Liver (tissue), 9 donors: ENCODE data around the gene LENG1. TPM values are rescaled to one million over a fixed set of nuclear protein-coding genes. Genes with fewer than 3 reads are reported as not detected.

Experiments used
- DNase-seq: peaks from one replicate; pipeline ENCODE4 v3.0.0-alpha.2; 2017; ENCODE audit warnings: low spot score
- H3K27ac ChIP-seq, 2 donors: one replicate each; pipeline ENCODE4 v1.7.0; 2013; ENCODE audit warnings: inconsistent platforms in 2 of 2, low read length in 2 of 2, control low read depth in 1 of 2, low read depth in 1 of 2, mild to moderate bottlenecking in 1 of 2
- H3K27me3 ChIP-seq, 4 donors: one replicate each; pipeline versions ENCODE4 v1.6.1 to v1.7.0; 2013; ENCODE audit warnings: low read length in 3 of 4, inconsistent platforms in 1 of 4, mild to moderate bottlenecking in 1 of 4, moderate library complexity in 1 of 4; ENCODE audit not compliant: control insufficient read depth in 4 of 4, insufficient read depth in 4 of 4
- H3K36me3 ChIP-seq, 4 donors: one replicate each; pipeline versions ENCODE4 v1.6.1 to v1.7.0; 2013; ENCODE audit warnings: low read length in 3 of 4, mild to moderate bottlenecking in 3 of 4, low read depth in 1 of 4, moderate library complexity in 1 of 4; ENCODE audit not compliant: control insufficient read depth in 4 of 4, insufficient read depth in 3 of 4
- H3K4me1 ChIP-seq, 4 donors: one replicate each; pipeline versions ENCODE4 v1.6.1 to v1.7.0; 2013; ENCODE audit warnings: low read length in 3 of 4, mild to moderate bottlenecking in 3 of 4, moderate library complexity in 1 of 4; ENCODE audit not compliant: control insufficient read depth in 4 of 4, insufficient read depth in 4 of 4
- H3K4me3 ChIP-seq, 3 donors: one replicate each; pipeline versions ENCODE4 v1.6.1 to v1.7.0; 2013; ENCODE audit warnings: low read length in 3 of 3, control low read depth in 1 of 3, low read depth in 1 of 3, mild to moderate bottlenecking in 1 of 3
- H3K9ac ChIP-seq, 2 donors: one replicate each; pipeline ENCODE4 v1.7.0; 2013; ENCODE audit warnings: low read length in 2 of 2, mild to moderate bottlenecking in 2 of 2, moderate library complexity in 2 of 2, control low read depth in 1 of 2, low read depth in 1 of 2
- H3K9me3 ChIP-seq, 4 donors: one replicate each; pipeline versions ENCODE4 v1.6.1 to v1.7.0; 2013; ENCODE audit warnings: low read length in 3 of 4; ENCODE audit not compliant: control insufficient read depth in 4 of 4
- EGR1 ChIP-seq, 2 donors: IDR thresholded peaks; 2 replicates each; pipeline ENCODE4 v1.6.1; 2016 to 2018; ENCODE audit warnings: antibody characterized with exemption in 2 of 2, low read depth in 2 of 2
- FOXA1 ChIP-seq: IDR thresholded peaks from 2 replicates; pipeline ENCODE4 v1.6.1; 2016; ENCODE audit warnings: antibody characterized with exemption
- FOXA2 ChIP-seq: IDR thresholded peaks from 2 replicates; pipeline ENCODE4 v1.6.1; 2016; ENCODE audit warnings: antibody characterized with exemption
- GABPA ChIP-seq, 2 donors: IDR thresholded peaks in 1 of 2; conservative IDR thresholded peaks in 1 of 2; 2 replicates each; pipeline ENCODE4 v1.6.1; 2016; ENCODE audit warnings: antibody characterized with exemption in 2 of 2, mild to moderate bottlenecking in 1 of 2, moderate library complexity in 1 of 2
- HNF4A ChIP-seq, 2 donors: conservative IDR thresholded peaks; 2 replicates each; pipeline ENCODE4 v1.6.1; 2016; ENCODE audit warnings: antibody characterized with exemption in 2 of 2, mild to moderate bottlenecking in 2 of 2
- HNF4G ChIP-seq: IDR thresholded peaks from 2 replicates; pipeline ENCODE4 v1.6.1; 2016; ENCODE audit warnings: antibody characterized with exemption
- JUND ChIP-seq, 2 donors: IDR thresholded peaks; 2 replicates each; pipeline ENCODE4 v1.6.1; 2016; ENCODE audit warnings: antibody characterized with exemption in 2 of 2
- MAX ChIP-seq: IDR thresholded peaks from 2 replicates; pipeline ENCODE4 v1.6.1; 2016; ENCODE audit warnings: antibody characterized with exemption
- NR2F2 ChIP-seq: IDR thresholded peaks from 2 replicates; pipeline ENCODE4 v1.6.1; 2016; ENCODE audit warnings: antibody characterized with exemption
- RAD21 ChIP-seq, 2 donors: IDR thresholded peaks; 2 replicates each; pipeline ENCODE4 v1.6.1; 2016; ENCODE audit warnings: antibody characterized with exemption in 2 of 2, mild to moderate bottlenecking in 2 of 2
- RXRA ChIP-seq, 2 donors: IDR thresholded peaks; 2 replicates each; pipeline ENCODE4 v1.6.1; 2017 to 2018; ENCODE audit warnings: antibody characterized with exemption in 2 of 2, mild to moderate bottlenecking in 1 of 2
- SP1 ChIP-seq: IDR thresholded peaks from 2 replicates; pipeline ENCODE4 v1.6.1; 2018; ENCODE audit warnings: antibody characterized with exemption, mild to moderate bottlenecking
- TAF1 ChIP-seq: conservative IDR thresholded peaks from 2 replicates; pipeline ENCODE4 v1.6.1; 2016; ENCODE audit warnings: antibody characterized with exemption, mild to moderate bottlenecking
- YY1 ChIP-seq: IDR thresholded peaks from 2 replicates; pipeline ENCODE4 v1.6.1; 2016; ENCODE audit warnings: antibody characterized with exemption, mild to moderate bottlenecking
- ZBTB33 ChIP-seq: IDR thresholded peaks from 2 replicates; pipeline ENCODE4 v1.6.1; 2016; ENCODE audit warnings: antibody characterized with exemption
- WGBS: extraction: QIAGEN DNeasy Blood & Tissue Kit; methylation state at CpG from one replicate; pipeline ENCODE4 v1.1.7; 2013; 5-methylcytosine and 5-hydroxymethylcytosine counted together
- polyA plus RNA-seq, 2 donors: library from polyadenylated mRNA; stranded (reverse) in 1 of 2; unstranded in 1 of 2; fragments of 200-250 nt in 1 of 2; fragments of >200 nt in 1 of 2; fragmentation: Nextera tagmentation in 1 of 2; extraction: Ambion mirVana in 1 of 2; gene quantifications; one replicate each; pipeline versions ENCODE4 v1.2.1 to v1.2.3, GENCODE V29; 2013 to 2015
- total RNA-seq, 2 donors: library from RNA; depleted of rRNA; stranded (reverse); fragments of >200 nt; gene quantifications; one replicate each; pipeline ENCODE4 v1.2.3, GENCODE V29; 2014
- TF ChIP-seq, protein P1 (sequence below): IDR thresholded peaks from 2 replicates; pipeline ENCODE4 v1.6.1; 2016; ENCODE audit warnings: antibody characterized with exemption
- TF ChIP-seq, protein P2 (sequence below): fragments of 150-350 bp; IDR thresholded peaks from 2 replicates; pipeline ENCODE4 v1.5.1; 2017; ENCODE audit warnings: improper control_type of control experiment, low read depth, low read length; ENCODE audit not compliant: missing input control
- donor health status: healthy.
- donor health status: healthy.
- donor health status: healthy.
- donor health status: healthy.
- donor health status: healthy.

LENG1 gene
- total and polyA plus RNA-seq, 4 donors, result 2.6 to 4.4 (median 2.9) TPM

- H3K9me3 ChIP-seq, result no peaks in the 10 kb centered on the region
- TF ChIP-seq, protein P1, sequence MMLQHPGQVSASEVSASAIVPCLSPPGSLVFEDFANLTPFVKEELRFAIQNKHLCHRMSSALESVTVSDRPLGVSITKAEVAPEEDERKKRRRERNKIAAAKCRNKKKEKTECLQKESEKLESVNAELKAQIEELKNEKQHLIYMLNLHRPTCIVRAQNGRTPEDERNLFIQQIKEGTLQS, result no peak
- TF ChIP-seq, protein P2, sequence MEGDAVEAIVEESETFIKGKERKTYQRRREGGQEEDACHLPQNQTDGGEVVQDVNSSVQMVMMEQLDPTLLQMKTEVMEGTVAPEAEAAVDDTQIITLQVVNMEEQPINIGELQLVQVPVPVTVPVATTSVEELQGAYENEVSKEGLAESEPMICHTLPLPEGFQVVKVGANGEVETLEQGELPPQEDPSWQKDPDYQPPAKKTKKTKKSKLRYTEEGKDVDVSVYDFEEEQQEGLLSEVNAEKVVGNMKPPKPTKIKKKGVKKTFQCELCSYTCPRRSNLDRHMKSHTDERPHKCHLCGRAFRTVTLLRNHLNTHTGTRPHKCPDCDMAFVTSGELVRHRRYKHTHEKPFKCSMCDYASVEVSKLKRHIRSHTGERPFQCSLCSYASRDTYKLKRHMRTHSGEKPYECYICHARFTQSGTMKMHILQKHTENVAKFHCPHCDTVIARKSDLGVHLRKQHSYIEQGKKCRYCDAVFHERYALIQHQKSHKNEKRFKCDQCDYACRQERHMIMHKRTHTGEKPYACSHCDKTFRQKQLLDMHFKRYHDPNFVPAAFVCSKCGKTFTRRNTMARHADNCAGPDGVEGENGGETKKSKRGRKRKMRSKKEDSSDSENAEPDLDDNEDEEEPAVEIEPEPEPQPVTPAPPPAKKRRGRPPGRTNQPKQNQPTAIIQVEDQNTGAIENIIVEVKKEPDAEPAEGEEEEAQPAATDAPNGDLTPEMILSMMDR, result no peak
- TF ChIP-seq MAX, result no peak
- WGBS, result 79% methylated on average over 2 of the region's 2 CpGs
Measured at GRCh38 chr19:54133957-54134590, 25.4 kb downstream of the LENG1 start.

GRCh38 chr19:54133312-54133956, 26.1 kb downstream of the LENG1 start:
- H3K4me1 ChIP-seq, result peaks cover 1 to 16% (median 10%) of the 10 kb centered on the region in 4 donors
- WGBS, result 89% methylated on average over 10 of the region's 10 CpGs
- no peaks in the 10 kb centered on the region for H3K9me3 ChIP-seq
- DNase-seq, result peak; percentile 86
- no peak overlapping the region for H3K9ac ChIP-seq
- no peak overlapping the region for H3K27ac ChIP-seq
- TF ChIP-seq EGR1 (IDR thresholded peaks at IDR 0.05; ENCODE audit: low read depth in 2 of 2), result no peak
- TF ChIP-seq RAD21 (IDR thresholded peaks at IDR 0.05), result no peak
- no peak for TF ChIP-seq HNF4A (conservative IDR thresholded peaks at IDR 0.05)
- no peak for TF ChIP-seq TAF1
- TF ChIP-seq MAX, result no peak
- TF ChIP-seq NR2F2, result no peak
- TF ChIP-seq FOXA1, result no peak
- TF ChIP-seq FOXA2, result no peak
- TF ChIP-seq HNF4G, result no peak
- TF ChIP-seq ZBTB33, result no peak
- no peaks in the 10 kb centered on the region for H3K27me3 ChIP-seq
- no peak overlapping the region for H3K4me3 ChIP-seq
- H3K36me3 ChIP-seq, result peaks cover 4 to 31% (median 12%) of the 10 kb centered on the region in 4 donors

More at GRCh38 chr19:54133957-54134590, 25.4 kb downstream of the LENG1 start:
- Histone ChIP-seq H3K27ac (no peak overlapping the region), H3K4me3 (no peak overlapping the region), H3K36me3 (peaks cover 4 to 24% (median 8%) of the 10 kb centered on the region in 4 donors), H3K27me3 (no peaks in the 10 kb centered on the region), H3K4me1 (peaks cover 1 to 22% (median 17%) of the 10 kb centered on the region in 4 donors), H3K9ac (no peak overlapping the region)
- no peak for DNase-seq

- Histone ChIP-seq H3K27me3 (no peaks in the 10 kb centered on the region), H3K4me3 (no peak overlapping the region), H3K9ac (no peak overlapping the region), H3K9me3 (no peaks in the 10 kb centered on the region), H3K36me3 (peaks cover 7 to 65% (median 27%) of the 10 kb centered on the region in 4 donors), H3K27ac (no peak overlapping the region), H3K4me1 (no peaks in the 10 kb centered on the region)
- no peak for DNase-seq
- 98% methylated on average over 20 of the region's 20 CpGs for WGBS
- TF ChIP-seq MAX (no peak), ZBTB33 (no peak), FOXA2 (no peak), YY1 (no peak), TAF1 (no peak), RXRA (IDR thresholded peaks at IDR 0.05) (no peak), SP1 (no peak), JUND (IDR thresholded peaks at IDR 0.05) (no peak), HNF4A (conservative IDR thresholded peaks at IDR 0.05) (no peak), EGR1 (IDR thresholded peaks at IDR 0.05; ENCODE audit: low read depth in 2 of 2) (no peak), GABPA (IDR thresholded peaks at IDR 0.05 in 1 of 2, conservative IDR thresholded peaks at IDR 0.05 in 1 of 2) (no peak), RAD21 (IDR thresholded peaks at IDR 0.05) (no peak)
- TF ChIP-seq, protein P1, result no peak
Measured at GRCh38 chr19:54129617-54129996, 29.9 kb downstream of the LENG1 start.
